OCI-LY3 (cell line): ENCODE data around the gene PSME1.
A peak's percentile ranks its signal among the peaks of the same experiment; 100 is the strongest.

Experiments
- H2AFZ ChIP-seq: fragments of 200-600, 300-600 bp; shearing (Covaris generic); 2 replicates; pipeline ENCODE4 v1.6.0; 2014; ENCODE audit warnings: antibody characterized with exemption, low read depth, low read length
- H3K27ac ChIP-seq: fragments of 200-600, 300-600 bp; sonication (generic); 2 replicates; pipeline ENCODE4 v1.5.1; 2014; ENCODE audit warnings: mild to moderate bottlenecking, low read length, moderate library complexity, mixed read lengths
- H3K27me3 ChIP-seq: fragments of 200-600, 300-600 bp; sonication (generic); 2 replicates; pipeline ENCODE4 v1.6.1; 2014; ENCODE audit warnings: low read depth, low read length, mixed read lengths
- H3K36me3 ChIP-seq: fragments of 200-600, 300-600 bp; sonication (generic); replicated peaks from 2 replicates; pipeline ENCODE3; 2014; ENCODE audit warnings: low read depth, low read length, mixed read lengths
- H3K4me1 ChIP-seq: fragments of 300-600, 200-600 bp; sonication (generic); 2 replicates; pipeline ENCODE4 v1.6.1; 2014; ENCODE audit warnings: low read length, mixed read lengths
- H3K4me2 ChIP-seq: fragments of 200-600, 300-600 bp; sonication (generic); 2 replicates; pipeline ENCODE4 v1.6.1; 2014; ENCODE audit warnings: low read length, mixed read lengths
- H3K4me3 ChIP-seq: fragments of 300-600, 200-600 bp; sonication (generic); 2 replicates; pipeline ENCODE4 v1.5.1; 2014; ENCODE audit warnings: antibody characterized with exemption, mild to moderate bottlenecking, low read length, moderate library complexity
- H3K79me2 ChIP-seq: fragments of 300-600, 200-600 bp; shearing (Covaris generic); 2 replicates; pipeline ENCODE4 v1.6.1; 2014; ENCODE audit warnings: mild to moderate bottlenecking, low read length, mixed read lengths
- H3K9ac ChIP-seq: fragments of 300-600, 200-600 bp; shearing (Covaris generic); 2 replicates; pipeline ENCODE4 v1.6.0; 2014; ENCODE audit warnings: mild to moderate bottlenecking, low read length, moderate library complexity
- H3K9me3 ChIP-seq: fragments of 200-600, 300-600 bp; shearing (Covaris generic); 2 replicates; pipeline ENCODE4 v1.6.1; 2014; ENCODE audit warnings: low read length, mixed read lengths; ENCODE audit not compliant: insufficient read depth
- H4K20me1 ChIP-seq: fragments of 200-600, 300-600 bp; sonication (generic); 2 replicates; pipeline ENCODE4 v1.6.1; 2016; ENCODE audit warnings: low read length, mixed read lengths; ENCODE audit not compliant: insufficient read depth
- EZH2phosphoT487 ChIP-seq: fragments of 200-600 bp; shearing (Covaris generic); IDR thresholded peaks from 2 replicates; pipeline ENCODE4 v1.6.1; 2018; ENCODE audit warnings: antibody characterized with exemption, mixed run types, low read depth
- TF ChIP-seq, protein P1 (sequence below): fragments of 200-600, 300-600 bp; sonication (generic); IDR thresholded peaks from 2 replicates; pipeline ENCODE4 v1.5.1; 2014; ENCODE audit warnings: antibody characterized with exemption, low read length, low read depth

PSME1 gene

GRCh38 chr14:24094841-24095270, 41.1 kb upstream of the PSME1 start:
- H3K4me1 ChIP-seq: peaks cover 22% of the 10 kb centered on the region
- H2AFZ ChIP-seq: peak overlapping the region; percentile 43; the same call in 1 of the 2 replicates

DNA sequence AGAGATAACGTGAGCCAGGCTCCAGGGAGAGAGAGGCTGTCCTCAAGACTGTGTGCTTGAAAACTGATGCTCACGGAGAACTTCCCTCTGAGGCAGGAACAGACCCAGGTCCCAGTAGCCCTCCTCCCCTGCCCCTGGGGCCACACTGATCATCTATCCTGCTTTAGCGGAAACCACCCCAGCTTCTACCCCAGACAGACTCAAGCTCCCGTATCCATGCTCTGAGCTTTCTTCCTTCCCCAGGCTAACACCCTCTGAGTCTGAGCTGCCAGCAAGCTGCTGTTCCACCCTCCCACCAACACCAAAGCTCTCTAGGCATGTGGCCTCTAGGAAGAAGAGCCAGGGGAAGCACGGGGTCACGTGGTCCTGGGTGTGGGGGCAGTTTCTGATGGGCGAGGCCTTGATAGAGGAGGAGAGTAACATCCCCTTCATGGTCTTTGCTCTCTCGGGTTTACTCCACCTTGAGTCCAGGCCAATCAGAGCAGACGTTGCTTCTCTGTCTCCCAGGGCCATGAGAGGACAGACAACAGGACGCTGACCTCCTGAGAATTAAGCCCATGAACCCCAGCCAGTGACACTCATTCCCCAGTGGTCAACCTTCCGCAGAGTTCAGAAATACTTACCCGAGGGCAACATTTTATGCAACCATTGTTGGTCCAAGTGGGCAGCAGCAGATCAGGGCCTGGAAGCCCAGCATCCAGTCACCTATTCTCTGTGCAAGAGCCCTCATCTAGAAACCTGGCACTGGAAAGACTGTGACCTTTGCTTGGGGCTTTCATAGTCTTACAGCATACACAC, 40.5 kb upstream of the PSME1 start:
- H3K27ac ChIP-seq: peak overlapping the region; percentile 79
- H3K4me1 ChIP-seq: peaks cover 18% of the 10 kb centered on the region
- peak overlapping the region; percentile 97 for H3K4me2 ChIP-seq
- TF ChIP-seq, protein P1, sequence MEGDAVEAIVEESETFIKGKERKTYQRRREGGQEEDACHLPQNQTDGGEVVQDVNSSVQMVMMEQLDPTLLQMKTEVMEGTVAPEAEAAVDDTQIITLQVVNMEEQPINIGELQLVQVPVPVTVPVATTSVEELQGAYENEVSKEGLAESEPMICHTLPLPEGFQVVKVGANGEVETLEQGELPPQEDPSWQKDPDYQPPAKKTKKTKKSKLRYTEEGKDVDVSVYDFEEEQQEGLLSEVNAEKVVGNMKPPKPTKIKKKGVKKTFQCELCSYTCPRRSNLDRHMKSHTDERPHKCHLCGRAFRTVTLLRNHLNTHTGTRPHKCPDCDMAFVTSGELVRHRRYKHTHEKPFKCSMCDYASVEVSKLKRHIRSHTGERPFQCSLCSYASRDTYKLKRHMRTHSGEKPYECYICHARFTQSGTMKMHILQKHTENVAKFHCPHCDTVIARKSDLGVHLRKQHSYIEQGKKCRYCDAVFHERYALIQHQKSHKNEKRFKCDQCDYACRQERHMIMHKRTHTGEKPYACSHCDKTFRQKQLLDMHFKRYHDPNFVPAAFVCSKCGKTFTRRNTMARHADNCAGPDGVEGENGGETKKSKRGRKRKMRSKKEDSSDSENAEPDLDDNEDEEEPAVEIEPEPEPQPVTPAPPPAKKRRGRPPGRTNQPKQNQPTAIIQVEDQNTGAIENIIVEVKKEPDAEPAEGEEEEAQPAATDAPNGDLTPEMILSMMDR: no peak
- no peak for TF ChIP-seq EZH2phosphoT487
- no peak overlapping the region for H2AFZ ChIP-seq
- H3K27me3 ChIP-seq: no peaks in the 10 kb centered on the region
- H3K9me3 ChIP-seq: no peaks in the 10 kb centered on the region
- peak overlapping the region; percentile 93 for H3K4me3 ChIP-seq
- H3K9ac ChIP-seq: peak overlapping the region; percentile 100
- H3K79me2 ChIP-seq: peaks cover 17% of the 10 kb centered on the region
- peaks cover 32% of the 10 kb centered on the region for H3K36me3 ChIP-seq
- H4K20me1 ChIP-seq: no peaks in the 10 kb centered on the region

More at GRCh38 chr14:24094841-24095270, 41.1 kb upstream of the PSME1 start:
- Histone ChIP-seq H3K36me3 (peaks cover 26% of the 10 kb centered on the region), H4K20me1 (no peaks in the 10 kb centered on the region), H3K27me3 (no peaks in the 10 kb centered on the region), H3K9ac (peak overlapping the region; percentile 100), H3K9me3 (no peaks in the 10 kb centered on the region), H3K27ac (peak overlapping the region; percentile 79), H3K4me3 (peak overlapping the region; percentile 93), H3K79me2 (peaks cover 17% of the 10 kb centered on the region), H3K4me2 (peak overlapping the region; percentile 97)
- TF ChIP-seq EZH2phosphoT487: no peak
- TF ChIP-seq, protein P1: no peak

- H2AFZ ChIP-seq: no peak overlapping the region
- H3K4me1 ChIP-seq: peaks cover 15% of the 10 kb centered on the region
- no peak overlapping the region for H3K27ac ChIP-seq
- no peak overlapping the region for H3K4me2 ChIP-seq
- no peaks in the 10 kb centered on the region for H4K20me1 ChIP-seq
- no peak overlapping the region for H3K9ac ChIP-seq
- TF ChIP-seq, protein P1: no peak
- no peak for TF ChIP-seq EZH2phosphoT487
- peaks cover 37% of the 10 kb centered on the region for H3K36me3 ChIP-seq
- H3K9me3 ChIP-seq: no peaks in the 10 kb centered on the region
- H3K27me3 ChIP-seq: no peaks in the 10 kb centered on the region
- H3K4me3 ChIP-seq: no peak overlapping the region
- peaks cover 17% of the 10 kb centered on the region for H3K79me2 ChIP-seq
Measured at GRCh38 chr14:24096545-24097181, 39.3 kb upstream of the PSME1 start.

- H3K4me2 ChIP-seq: no peak overlapping the region
- no peaks in the 10 kb centered on the region for H3K27me3 ChIP-seq
- no peak overlapping the region for H2AFZ ChIP-seq
- H3K79me2 ChIP-seq: peaks cover 17% of the 10 kb centered on the region
- no peaks in the 10 kb centered on the region for H4K20me1 ChIP-seq
- no peak overlapping the region for H3K27ac ChIP-seq
- no peak overlapping the region for H3K4me3 ChIP-seq
- no peaks in the 10 kb centered on the region for H3K9me3 ChIP-seq
- H3K36me3 ChIP-seq: peaks cover 50% of the 10 kb centered on the region
- no peak overlapping the region for H3K9ac ChIP-seq
- TF ChIP-seq EZH2phosphoT487: no peak
- TF ChIP-seq, protein P1: no peak
- H3K4me1 ChIP-seq: peaks cover 12% of the 10 kb centered on the region
Measured at GRCh38 chr14:24098229-24098926, 37.6 kb upstream of the PSME1 start.
